GM18502 (cell line): ENCODE results near the gene RRAS.

Experiments used
- ATAC-seq: cut with Tn5 transposase; IDR thresholded peaks from one replicate; pipeline ENCODE4 v1.9.1; 2021; ENCODE audit warnings: mild to moderate bottlenecking; ENCODE audit not compliant: unreplicated experiment, poor library complexity

RRAS gene

DNA sequence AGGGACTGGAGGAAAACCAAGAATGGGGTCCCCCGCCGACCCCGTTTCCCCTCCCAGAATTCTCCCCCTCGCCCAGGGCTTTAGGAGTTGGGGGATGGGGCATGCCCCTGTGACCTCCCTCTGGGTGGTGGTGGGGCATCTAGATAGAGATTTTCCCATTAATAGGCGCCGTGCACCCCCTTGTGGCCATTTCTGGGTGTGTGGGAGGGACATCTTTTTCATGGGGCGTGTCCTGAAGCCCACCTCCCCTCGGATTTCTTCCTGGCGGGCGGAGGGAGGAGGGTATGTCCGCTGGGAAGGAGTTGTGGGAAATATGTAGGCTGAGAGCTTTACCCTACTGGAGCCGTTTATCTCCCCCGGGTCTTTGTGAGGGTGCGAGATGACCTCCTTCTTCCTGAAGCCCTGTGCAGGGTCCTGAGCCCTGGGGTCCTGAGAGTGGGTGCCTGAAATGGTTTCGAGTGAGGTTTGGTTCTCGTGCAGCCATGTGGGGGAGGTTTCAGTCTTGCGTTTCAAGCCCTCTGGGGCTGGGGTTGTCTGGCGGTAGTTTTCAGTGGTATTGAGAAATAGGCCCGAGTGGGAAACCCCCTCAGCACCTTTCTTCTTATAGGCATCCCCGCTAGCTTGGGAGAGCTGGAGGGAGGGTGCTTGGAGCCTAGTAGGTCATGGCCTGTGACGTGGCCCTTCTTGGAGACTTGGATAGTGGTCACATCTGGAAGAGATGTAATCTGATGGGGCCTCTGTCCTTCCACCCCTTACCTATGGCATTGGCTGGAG, 38.1 kb upstream of the RRAS start:
- no peak for ATAC-seq

DNA sequence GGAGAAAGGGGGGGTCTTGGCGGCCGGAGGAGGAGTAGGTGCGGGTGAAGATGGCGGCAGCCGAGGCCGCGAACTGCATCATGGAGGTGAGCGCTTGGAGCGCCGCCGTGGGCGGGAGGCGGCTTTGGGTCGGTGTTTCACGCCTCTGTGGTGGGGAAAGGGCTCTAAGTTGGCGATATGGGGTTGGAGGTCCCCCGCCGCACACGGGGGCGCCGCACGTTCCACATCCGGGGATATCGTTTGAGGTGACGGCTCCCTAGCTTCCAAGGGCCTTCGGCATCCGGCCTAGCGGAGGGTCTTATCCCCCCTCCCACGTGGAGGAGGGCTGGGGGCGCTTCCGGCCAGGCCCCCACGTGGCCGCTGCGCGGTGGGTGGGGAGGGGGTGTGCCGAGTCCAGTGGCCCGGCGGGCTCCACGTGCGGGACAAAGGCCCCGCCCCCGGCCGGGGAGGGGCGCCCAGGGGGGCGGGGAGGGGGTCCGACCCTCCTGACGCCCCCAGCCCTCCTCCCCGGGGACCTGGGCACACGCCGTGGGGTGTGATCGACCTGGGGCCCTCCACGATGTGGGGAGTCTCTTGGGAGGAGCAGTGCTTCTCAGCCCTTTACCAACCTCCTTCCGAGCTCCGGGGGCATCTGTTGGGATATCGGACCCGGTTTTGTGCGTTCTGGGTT, 37.4 kb upstream of the RRAS start, which contains the start of gene PRMT1:
TSS of gene PRMT1 (plus strand) at position 41 of the 670 bp plus-strand sequence. CDS start at position 51, 10 bp downstream.
- ATAC-seq = no peak

DNA sequence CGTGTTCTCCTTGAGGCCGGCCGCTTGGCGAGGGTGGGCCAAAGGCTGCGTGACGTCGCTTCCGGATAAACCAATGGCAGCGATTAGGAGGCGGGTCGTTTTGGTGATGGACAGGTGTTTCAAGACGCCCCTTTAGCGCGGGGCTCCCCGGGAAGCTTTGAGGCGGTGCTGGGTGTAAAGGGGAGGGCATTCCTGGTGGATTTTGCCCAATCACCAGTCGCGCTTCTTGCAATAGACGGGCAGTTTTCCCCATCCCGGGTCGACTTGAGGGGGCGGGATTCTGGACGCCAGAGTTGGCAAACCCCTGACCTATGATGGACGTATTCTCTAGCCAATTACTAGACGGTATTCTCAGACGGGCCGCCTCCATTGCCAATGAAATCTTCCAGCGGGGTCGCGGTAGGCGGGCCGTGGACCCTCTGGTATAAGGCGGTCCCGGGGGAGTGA, 36.9 kb upstream of the RRAS start:
- peak; percentile 66 for ATAC-seq

DNA sequence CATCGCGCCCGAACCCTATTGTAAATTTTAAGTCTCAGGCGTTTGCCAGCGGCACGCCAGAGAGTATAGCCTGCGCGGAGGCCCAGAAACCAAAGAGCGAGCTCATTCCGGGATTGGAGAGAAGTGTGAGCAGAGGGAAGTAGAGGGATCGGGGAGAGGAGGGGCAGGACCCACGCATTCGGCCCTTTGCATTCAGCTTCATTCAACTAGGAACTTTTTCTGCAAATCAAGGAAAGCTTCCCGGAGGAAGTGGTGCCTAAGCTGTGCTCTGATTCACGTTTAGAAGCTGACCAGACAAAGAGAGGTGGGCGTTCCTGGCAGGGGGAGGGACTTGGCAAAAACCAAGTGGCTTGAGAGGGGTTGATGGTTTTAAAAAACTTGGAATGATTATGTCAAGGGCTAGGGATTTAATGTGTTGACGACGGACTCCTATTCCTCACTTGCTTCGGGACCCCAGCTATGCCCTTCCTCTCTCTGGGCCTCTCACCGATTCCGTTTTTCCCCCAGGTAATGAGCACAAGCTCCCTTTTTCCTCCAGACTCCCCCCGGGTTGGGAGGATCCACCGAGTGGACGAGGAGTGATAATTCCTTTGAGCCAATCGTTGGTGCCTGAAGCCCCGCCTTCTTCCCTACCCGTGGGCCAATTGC, 36.3 kb upstream of the RRAS start:
- peak; percentile 32 for ATAC-seq

DNA sequence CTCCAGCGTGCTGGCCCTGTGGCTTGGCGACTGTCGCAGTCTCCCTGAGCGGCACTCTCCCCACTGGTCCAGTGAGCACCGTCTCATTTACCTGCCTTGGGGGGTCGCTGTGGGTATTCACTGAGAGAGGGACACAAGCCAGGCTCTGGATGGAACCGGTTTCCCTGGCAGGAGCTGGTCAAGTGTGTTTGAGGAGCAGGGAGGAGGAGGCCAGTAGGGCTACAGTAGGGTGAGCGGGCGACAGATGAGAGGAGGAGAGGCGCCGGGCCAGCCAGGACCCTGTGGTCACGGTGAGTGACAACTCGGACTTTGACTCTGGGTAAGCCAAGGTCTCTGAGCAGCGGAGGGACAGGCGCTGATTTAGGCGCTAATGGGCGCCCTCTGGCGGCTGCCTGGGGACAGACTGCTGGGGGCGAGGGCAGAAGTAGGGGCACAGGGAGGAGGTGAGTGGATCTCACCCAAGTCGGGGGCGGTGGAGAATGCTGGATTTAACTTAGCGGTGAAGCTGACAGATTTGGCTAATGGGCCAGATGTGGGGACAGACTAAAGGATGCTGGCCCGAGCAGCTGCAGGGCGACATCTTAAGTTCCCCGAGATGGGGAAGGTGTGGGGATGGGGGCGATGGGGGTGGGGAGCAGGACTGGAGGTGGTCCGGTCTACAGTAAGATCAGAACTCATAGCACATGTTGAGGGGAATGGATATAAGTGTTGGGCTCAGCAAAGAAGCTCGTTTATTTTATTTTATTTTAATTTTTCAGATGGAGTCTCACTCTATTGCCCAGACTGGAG, 32.4 kb upstream of the RRAS start:
- no peak for ATAC-seq

DNA sequence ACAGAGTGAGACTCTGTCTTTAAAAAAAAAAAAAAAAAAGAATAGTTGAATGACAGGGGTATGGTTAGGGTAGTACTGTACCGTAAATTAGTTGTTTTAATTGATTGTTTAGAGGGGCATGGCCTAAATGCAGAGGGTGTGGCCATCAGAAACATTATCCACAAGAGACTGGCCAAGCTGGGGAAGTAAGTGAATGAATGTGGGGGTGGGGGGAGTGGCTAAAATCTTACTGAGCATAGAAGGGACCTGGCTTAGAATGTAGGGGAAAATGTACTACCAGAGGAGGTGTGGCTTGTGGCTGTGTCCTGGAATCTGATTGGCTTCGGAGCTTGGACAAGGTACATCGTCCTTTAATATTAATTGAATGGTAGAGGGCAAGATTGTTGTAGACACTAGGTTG, 29.6 kb upstream of the RRAS start:
- no peak for ATAC-seq

DNA sequence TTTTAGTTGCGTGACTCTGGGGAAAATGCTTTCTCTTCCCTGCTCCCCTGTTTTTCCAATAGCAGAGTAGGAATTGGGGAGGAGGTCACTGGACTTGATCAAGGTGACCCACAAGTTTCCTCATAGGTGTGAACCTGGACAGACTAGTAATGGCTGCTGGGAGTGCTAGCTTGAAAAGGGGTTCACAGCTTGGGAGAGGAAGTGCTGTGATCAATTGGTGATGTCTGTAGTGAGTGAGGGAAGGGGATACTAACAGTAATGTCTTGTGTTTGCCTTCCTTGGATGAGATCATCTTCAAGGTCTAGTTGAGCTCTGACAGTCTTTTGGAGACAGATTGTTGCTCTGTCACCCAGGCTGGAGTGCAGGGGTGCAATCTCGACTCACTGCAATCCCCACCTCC, 27.5 kb upstream of the RRAS start:
- ATAC-seq = no peak

DNA sequence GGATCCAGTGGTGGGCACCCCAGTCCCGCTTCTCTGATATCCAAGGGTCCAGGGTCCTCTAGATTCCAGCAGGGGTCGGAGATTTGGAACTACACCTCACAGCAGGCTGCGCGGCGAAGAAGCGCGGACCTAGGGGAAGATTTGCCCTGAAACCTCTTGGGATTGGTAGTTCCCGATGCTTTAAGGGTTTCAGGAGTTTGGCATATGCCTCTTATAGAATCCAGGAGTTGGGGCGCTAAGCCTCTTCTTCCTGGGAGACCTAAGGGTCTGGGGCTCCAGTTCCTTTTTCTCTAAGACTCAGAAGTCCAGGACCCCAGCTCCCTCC, 26.1 kb upstream of the RRAS start:
- ATAC-seq = no peak

DNA sequence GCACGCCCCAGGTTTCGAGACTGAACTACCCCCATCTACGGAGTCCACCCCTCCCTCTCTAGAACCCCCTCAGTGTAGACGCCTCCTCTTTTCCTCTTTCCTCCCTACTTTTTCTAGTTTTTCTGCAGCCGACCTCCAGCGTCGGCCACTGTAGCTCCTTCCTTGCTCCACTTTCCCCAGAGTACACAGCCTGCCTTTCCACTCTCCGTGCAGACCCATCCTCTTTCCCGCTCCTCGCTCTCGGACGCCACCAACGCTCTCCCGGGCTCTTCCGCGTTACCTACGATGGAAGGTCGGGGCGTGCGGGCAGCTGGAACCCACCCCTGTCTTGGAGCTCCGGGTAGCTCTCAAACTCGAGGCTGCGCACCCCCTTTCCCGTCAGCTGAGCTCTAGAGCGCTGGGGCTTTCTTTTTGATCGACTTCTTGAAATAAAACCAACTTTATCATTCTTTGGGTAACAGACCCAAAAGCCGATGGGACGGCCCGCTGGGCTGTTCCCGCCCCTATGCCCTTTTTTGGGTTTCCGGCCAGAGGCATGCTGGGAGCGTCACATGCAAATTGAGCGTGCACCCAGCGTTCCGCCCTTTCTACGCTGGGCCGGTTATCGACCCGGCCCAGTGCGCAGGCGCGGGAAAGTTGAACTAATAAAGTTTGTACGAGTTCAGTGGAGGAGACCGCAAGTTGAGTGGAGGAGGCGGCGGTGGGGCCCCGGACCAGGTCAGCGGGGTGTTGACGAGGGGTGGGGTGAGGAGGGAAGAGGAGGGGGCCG, 25.6 kb upstream of the RRAS start, which contains the start of the genes BCL2L12 and IRF3:
TSS of gene BCL2L12 (plus strand) at position 583 of the 769 bp plus-strand sequence. CDS start 760 bp downstream, outside the sequence.
TSS of gene IRF3 (minus strand) at position 507 of the 769 bp plus-strand sequence. CDS start 1,019 bp downstream, outside the sequence.
- peak; percentile 79 for ATAC-seq

DNA sequence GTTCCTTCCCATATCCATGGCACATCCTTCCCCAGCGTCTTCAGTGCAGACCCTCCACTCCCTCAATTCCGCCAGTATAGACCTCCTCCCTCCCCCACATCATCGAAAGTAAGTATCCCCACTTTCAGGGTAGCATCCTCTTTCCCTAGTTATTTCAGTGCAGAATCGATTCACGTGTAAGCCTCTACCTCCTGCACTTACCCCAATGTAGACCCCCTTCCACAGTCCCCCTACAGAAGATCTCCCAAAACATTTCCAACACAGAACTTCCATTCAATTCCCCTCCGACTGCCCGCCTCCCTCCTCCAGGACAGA, 25.1 kb upstream of the RRAS start:
- no peak for ATAC-seq

DNA sequence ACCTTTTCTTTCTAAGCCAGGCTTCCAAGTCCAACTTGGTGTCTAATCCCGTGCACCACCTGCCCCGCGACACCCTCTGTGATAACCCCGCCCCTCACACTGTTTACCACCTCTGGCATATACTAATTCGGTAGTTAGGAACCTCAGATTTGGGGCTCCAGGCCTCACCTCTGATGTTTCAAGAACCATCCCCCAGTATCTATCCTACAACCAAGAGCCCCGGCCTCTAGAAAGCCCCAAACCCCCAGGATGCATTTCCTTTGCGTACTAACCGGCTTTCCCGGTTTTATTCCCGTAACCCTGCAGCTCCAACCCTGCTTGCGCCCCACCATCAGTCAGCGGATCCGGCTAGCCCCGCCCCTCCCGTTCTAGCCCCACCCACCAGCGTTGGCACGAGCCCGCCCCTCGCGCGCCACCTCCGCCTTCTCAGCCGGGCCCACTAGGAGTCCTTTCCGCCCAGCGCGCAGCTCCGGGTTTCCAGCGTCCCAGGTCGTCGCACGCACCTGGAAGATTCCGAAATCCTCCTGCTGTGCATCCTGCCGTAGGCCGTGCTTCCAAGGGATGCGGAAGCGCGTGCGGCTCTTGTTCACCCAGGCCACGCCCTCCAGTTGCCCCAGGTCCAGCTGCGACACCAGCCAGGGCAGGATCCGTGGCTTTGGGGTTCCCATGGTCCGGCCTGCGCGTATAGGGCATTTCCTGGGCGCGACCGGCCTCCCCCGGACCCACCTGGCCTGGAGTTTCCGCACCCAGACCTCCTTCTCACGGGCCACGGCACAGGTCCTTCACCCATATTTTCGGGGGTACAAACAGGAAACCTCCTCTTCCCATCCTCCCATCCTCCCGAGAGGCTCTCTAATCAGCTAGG, 24.5 kb upstream of the RRAS start:
- peak; percentile 41 for ATAC-seq

DNA sequence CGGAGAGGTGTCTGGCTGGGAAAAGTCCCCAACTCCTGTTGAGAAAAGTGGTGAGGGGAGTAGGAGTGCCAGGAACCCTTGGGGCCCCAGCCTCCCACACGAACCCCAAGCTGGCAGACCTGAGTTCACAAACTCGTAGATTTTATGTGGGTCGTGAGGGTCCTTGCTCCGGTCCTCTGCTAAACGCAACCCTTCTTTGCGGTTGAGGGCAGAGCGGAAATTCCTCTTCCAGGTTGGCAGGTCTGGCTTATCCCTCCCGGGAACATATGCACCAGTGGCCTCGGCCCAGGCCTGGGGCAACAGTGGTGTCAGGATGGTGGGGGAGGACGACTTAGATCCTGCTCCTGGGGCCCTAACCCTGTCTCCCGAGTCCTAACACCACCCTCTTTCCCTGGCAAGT, 23.3 kb upstream of the RRAS start:
- no peak for ATAC-seq

DNA sequence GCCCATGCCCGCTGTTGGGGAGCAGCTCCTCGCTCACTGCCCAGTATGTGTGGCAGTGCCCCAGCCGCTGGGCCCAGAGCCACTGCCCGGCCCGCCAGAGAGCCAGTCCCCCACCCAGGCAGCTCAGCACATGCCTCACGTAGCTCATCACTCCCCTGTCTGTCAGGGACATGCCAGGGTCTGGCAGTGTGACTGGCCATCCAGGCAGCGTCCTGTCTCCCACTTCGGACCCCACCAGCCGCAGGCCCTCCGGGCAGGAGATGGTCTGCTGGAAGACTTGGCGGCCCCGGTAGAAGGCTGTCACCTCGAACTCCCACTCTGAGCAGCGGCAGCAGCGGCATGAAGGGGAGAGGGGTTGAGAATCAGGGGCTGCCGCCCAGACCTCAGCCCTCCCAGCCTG, 22.1 kb upstream of the RRAS start:
- ATAC-seq = no peak

DNA sequence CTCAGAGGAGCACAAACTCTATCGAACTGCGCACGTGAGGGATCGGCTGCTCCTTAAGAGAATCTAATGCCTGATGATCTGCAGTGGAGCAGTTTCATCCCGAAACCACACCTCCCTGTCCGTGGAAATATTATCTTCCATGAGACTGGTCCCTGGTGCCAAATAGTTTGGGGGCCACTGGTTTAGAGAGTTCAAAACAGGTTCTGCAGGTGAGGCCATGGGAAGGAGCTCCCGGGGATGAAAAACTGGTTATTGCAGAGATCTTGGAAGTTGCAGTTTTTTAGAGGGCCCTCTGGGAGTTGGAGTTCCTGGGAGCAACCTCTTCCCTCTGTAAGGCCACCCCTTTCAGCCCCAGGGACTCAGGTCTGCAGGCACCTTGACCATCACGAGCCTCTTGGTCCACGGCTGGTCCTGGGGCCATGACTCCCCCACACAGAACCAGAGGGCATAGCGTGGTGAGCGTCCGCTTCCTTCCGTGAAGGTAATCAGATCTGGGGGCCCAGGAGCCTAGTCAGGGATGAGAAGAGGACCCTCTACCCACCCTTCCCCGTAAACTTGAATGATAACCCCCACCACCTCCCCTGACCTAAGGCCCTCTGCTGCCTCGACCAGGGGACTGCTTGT, 20.5 kb upstream of the RRAS start:
- ATAC-seq = no peak

DNA sequence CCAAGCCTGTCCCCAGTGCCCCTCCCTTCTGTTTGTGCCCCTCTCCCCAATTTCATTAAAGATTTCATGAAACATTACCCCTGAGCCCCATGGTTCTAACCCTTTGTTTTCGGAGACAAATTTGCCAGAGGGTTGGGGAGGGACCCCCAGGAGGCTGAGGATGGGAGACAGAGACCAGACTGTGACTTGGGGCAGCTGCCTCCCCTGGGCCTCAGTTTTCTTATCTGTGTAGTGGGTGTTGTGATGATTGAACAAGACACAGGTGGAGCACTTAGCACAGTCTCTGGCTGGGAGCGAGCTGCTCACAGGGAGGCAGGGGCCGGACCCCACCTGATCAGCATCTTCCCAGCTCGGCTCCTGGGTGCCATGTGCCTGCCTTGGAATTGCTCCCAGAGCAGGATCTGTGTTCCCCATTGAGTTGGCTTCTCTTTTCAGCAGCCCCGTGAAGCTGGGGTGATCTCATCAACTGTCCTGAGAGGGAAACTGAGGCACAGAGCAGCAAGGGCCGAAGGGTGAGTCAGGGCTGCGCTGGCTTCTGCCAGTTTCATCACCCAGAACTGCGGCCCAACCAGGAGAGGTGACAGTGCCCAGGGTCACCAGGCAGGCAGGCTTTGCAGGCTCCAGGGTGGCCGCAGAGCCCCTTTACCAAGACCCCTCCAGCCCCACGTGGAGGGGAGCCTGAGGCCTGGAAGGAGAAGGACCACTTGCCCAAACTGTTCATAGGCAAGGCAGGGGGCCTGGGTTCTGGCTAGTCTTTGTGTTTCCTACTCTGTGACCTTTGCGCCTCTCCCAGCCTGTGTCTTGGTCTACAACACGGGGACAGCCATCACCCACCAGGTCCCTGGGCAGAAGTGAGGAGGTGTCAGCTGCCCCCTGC, 18.9 kb upstream of the RRAS start:
- no peak for ATAC-seq

DNA sequence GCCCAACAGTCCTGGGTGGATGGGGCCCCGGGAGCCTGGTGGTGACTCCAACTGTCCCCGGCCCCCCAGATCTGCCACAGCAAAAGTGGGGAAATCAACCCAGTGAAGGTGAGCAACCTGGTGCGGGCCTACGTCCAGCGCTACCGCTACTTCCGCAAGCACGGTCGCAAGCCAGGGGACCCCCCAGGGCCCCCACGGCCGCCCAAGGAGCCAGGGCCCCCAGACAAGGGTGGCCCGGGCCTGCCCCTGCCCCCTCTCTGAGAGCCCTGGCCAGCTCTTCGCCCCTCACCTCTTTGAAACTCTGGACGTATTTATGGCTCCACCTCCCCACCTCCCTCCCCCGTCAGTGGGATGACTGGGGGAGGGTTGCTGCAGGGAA, 18.2 kb upstream of the RRAS start:
- ATAC-seq = no peak

DNA sequence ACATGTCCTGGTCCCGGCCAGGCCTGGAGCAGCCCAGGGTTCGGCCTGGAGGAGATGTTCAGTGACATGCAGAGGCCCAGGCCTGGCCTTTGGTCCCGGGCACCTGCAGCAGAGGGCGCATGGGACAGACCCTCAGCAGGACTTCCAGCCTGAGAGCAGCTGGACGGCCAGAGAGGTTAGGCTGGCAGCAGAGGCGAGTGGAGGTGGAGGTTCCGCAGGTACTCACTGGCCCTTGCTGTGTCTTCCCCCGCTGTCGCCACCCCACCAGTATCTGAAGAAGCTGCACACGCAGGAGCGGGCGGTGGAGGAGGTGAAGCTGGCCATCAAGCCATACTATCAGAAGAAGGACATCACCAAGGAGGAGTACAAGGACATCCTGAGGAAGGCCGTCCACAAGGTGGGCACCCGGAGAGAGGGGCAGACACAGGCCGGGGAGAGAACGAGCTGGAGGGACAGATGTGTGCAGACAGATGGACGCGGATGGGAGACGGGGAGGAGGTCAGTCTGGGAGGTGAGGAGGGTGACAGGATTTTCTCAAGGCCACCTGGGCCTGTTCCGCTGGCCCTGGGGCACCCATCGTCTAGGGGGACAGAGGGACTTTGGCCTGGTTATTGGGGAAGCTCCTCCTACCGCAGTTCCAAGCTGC, 17.7 kb upstream of the RRAS start:
- ATAC-seq = no peak
